Fibroblast of the aortic adventitia (primary cell): ENCODE data around the gene PDGFRB. TPM values are rescaled to one million over a fixed set of nuclear protein-coding genes. Genes with fewer than 3 reads are reported as not detected.

Source experiments
- DNase-seq: peaks from one replicate; pipeline ENCODE4 v3.0.0-alpha.2; 2010; ENCODE audit warnings: low read depth
- H3K4me3 ChIP-seq: 2 replicates; pipeline ENCODE4 v1.5.1; 2011; ENCODE audit warnings: low read depth, mild to moderate bottlenecking, control low read depth, low read length, moderate library complexity
- total RNA-seq: library from RNA; depleted of rRNA; stranded (reverse); fragments of >200 nt; gene quantifications from 2 replicates; pipeline ENCODE4 v1.2.3, GENCODE V29; 2012; ENCODE audit warnings: low replicate concordance
- TF ChIP-seq, protein P1 (sequence below): IDR thresholded peaks from 2 replicates; pipeline ENCODE4 v1.5.1; 2011; ENCODE audit warnings: mild to moderate bottlenecking, low read length, control low read depth, inconsistent platforms; ENCODE audit not compliant: insufficient read depth

Gene PDGFRB
- 111 and 180 TPM in 2 replicates for total RNA-seq

GRCh38 chr5:150155258-150156026 lies at the start of gene PDGFRB:
Gene PDGFRB (minus strand): TSS chr5:150155845. CDS start chr5:150137047, 18,798 bp downstream.
- DNase-seq = peak; percentile 97
- TF ChIP-seq, protein P1, sequence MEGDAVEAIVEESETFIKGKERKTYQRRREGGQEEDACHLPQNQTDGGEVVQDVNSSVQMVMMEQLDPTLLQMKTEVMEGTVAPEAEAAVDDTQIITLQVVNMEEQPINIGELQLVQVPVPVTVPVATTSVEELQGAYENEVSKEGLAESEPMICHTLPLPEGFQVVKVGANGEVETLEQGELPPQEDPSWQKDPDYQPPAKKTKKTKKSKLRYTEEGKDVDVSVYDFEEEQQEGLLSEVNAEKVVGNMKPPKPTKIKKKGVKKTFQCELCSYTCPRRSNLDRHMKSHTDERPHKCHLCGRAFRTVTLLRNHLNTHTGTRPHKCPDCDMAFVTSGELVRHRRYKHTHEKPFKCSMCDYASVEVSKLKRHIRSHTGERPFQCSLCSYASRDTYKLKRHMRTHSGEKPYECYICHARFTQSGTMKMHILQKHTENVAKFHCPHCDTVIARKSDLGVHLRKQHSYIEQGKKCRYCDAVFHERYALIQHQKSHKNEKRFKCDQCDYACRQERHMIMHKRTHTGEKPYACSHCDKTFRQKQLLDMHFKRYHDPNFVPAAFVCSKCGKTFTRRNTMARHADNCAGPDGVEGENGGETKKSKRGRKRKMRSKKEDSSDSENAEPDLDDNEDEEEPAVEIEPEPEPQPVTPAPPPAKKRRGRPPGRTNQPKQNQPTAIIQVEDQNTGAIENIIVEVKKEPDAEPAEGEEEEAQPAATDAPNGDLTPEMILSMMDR = no peak
- H3K4me3 ChIP-seq = peak within 1 kb of the TSS; percentile 99

GRCh38 chr5:150204590-150204960 lies 48.9 kb upstream of the PDGFRB start:
- H3K4me3 ChIP-seq = no peak overlapping the region
- TF ChIP-seq, protein P1 = no peak

DNA sequence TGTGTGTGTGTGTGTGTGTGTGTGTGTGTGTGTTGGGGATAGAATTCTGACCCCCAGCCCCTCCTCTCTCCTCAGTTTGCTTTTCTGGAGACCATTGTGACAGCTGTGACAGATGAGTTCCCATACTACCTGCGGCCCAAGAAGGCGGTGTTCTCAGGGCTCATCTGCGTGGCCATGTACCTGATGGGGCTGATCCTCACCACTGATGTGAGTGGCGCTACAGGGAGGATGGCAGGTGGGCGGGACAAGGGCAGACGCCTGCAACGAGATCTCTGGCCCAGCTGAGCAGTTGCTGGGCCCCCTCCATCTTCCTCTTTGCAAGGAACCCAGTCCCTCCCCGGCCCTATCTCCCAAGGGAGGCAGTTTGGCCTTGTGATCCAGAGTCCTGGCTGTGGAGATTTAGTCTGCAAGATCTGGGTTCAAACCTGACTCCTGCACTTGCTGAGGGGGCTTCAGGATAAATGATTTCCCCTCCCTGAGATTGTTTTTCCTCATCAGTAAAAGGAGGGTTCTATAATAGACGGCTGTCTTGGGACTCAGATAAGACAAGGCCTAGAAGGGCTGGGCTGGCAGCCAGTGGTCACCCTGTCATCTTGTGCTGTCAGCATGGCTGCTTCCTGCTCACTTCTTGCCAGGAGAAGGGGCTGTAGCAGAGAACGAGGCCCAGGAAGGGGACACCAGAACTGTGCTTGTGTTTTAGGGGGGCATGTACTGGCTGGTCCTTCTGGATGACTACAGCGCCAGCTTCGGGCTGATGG lies 48.4 kb upstream of the PDGFRB start:
- TF ChIP-seq, protein P1 = no peak
- DNase-seq = no peak
- H3K4me3 ChIP-seq = no peak overlapping the region

More at GRCh38 chr5:150204590-150204960, 48.9 kb upstream of the PDGFRB start:
- DNase-seq = no peak

- TF ChIP-seq, protein P1 = no peak
- no peak overlapping the region for H3K4me3 ChIP-seq
- DNase-seq = no peak
These were observed 46.9 kb upstream of the PDGFRB start for GRCh38 chr5:150202501-150202900.

GRCh38 chr5:150197476-150197875 lies 41.8 kb upstream of the PDGFRB start:
- no peak overlapping the region for H3K4me3 ChIP-seq
- TF ChIP-seq, protein P1 = no peak
- no peak for DNase-seq

GRCh38 chr5:150196986-150197385 lies 41.3 kb upstream of the PDGFRB start:
- TF ChIP-seq, protein P1 = no peak
- no peak for DNase-seq
- no peak overlapping the region for H3K4me3 ChIP-seq
